HUES64 (cell line): ENCODE results near the gene NDUFB11.

Experiments
- H3K27ac ChIP-seq: 2 replicates; pipeline ENCODE4 v1.7.0; 2013; ENCODE audit warnings: low read depth, low read length, inconsistent platforms
- H3K27me3 ChIP-seq: 2 replicates; pipeline ENCODE4 v1.6.1; 2013; ENCODE audit warnings: mild to moderate bottlenecking, low read length; ENCODE audit not compliant: insufficient read depth
- H3K36me3 ChIP-seq: 2 replicates; pipeline ENCODE4 v1.6.1; 2013; ENCODE audit warnings: mild to moderate bottlenecking, low read length; ENCODE audit not compliant: insufficient read depth
- H3K4me1 ChIP-seq: 2 replicates; pipeline ENCODE4 v1.6.1; 2013; ENCODE audit warnings: mild to moderate bottlenecking, low read length, moderate library complexity; ENCODE audit not compliant: insufficient read depth
- H3K4me3 ChIP-seq: 2 replicates; pipeline ENCODE4 v1.5.1; 2013; ENCODE audit warnings: mild to moderate bottlenecking, low read length, moderate library complexity
- H3K9ac ChIP-seq: 2 replicates; pipeline ENCODE4 v1.6.1; 2013; ENCODE audit warnings: mild to moderate bottlenecking, low read depth, low read length
- H3K9me3 ChIP-seq: 2 replicates; pipeline ENCODE4 v1.6.1; 2013; ENCODE audit warnings: low read depth, low read length; ENCODE audit not compliant: insufficient read depth
- WGBS: fragments of 150-250, 120-280 bp; methylation state at CpG from one replicate; pipeline ENCODE4 v1.1.7; 2013; ENCODE audit warnings: missing lambda C conversion rate; 5-methylcytosine and 5-hydroxymethylcytosine counted together

NDUFB11 gene

GRCh38 chrX:47174376-47174775 is 29.9 kb upstream of the NDUFB11 start:
- H3K4me1 ChIP-seq: no peaks in the 10 kb centered on the region
- H3K27me3 ChIP-seq: no peaks in the 10 kb centered on the region
- WGBS: 94% methylated on average over 12 of the region's 12 CpGs
- no peak overlapping the region for H3K9ac ChIP-seq
- H3K36me3 ChIP-seq: peaks cover 74% of the 10 kb centered on the region
- no peak overlapping the region for H3K27ac ChIP-seq
- no peaks in the 10 kb centered on the region for H3K9me3 ChIP-seq
- no peak overlapping the region for H3K4me3 ChIP-seq

DNA sequence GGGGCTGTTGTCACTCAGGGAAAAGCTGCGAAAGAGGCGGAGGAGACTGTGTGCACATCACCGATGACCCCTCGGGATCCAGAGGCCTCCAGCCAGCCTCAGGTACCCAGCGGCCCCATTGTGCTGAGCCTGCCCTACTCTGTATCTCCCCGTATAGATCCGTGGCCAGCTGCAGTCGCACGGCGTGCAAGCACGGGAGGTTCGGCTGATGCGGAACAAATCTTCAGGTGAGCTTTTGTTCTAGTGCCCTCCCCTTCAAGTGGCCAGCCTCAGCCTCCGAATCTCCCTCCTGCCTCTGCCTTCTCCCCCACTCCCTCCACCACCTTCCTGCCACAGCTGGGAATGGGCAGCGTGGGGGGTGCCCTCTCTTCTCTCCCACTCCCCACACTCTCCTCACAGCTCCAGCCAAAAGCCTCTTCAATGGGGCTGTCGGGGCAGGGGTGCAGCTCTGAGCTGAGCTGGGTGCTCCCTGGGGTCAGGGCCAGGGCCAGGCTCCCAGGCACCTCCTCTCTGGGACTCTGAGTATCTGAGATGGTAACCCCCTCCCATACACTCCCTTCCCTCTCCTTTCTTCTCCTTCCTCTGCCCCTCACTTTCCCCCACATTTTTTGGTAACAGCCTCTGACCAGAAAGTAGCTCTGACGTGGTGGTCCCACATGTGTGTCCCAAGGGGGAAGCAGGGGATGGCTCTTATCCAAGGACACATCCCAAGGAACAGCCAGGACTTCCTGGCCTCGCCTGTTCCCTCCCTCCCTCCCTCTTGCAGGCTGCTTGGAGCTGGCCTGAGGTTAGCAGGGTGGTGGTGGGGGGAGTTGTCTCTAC is 28.7 kb upstream of the NDUFB11 start:
- no peak overlapping the region for H3K4me3 ChIP-seq
- H3K9me3 ChIP-seq: no peaks in the 10 kb centered on the region
- WGBS: 94% methylated on average over 17 of the region's 18 CpGs
- no peak overlapping the region for H3K9ac ChIP-seq
- peaks cover 71% of the 10 kb centered on the region for H3K36me3 ChIP-seq
- no peaks in the 10 kb centered on the region for H3K4me1 ChIP-seq
- no peaks in the 10 kb centered on the region for H3K27me3 ChIP-seq
- H3K27ac ChIP-seq: no peak overlapping the region

GRCh38 chrX:47172549-47172948 is 28.0 kb upstream of the NDUFB11 start:
- no peaks in the 10 kb centered on the region for H3K27me3 ChIP-seq
- peaks cover 66% of the 10 kb centered on the region for H3K36me3 ChIP-seq
- WGBS: 92% methylated on average over 7 of the region's 7 CpGs
- H3K27ac ChIP-seq: no peak overlapping the region
- no peaks in the 10 kb centered on the region for H3K4me1 ChIP-seq
- H3K9ac ChIP-seq: no peak overlapping the region
- no peaks in the 10 kb centered on the region for H3K9me3 ChIP-seq
- H3K4me3 ChIP-seq: no peak overlapping the region

GRCh38 chrX:47171996-47172395 is 27.5 kb upstream of the NDUFB11 start:
- no peaks in the 10 kb centered on the region for H3K4me1 ChIP-seq
- H3K36me3 ChIP-seq: peaks cover 61% of the 10 kb centered on the region
- no peak overlapping the region for H3K4me3 ChIP-seq
- no peak overlapping the region for H3K9ac ChIP-seq
- WGBS: 98% methylated on average over 2 of the region's 2 CpGs
- H3K9me3 ChIP-seq: no peaks in the 10 kb centered on the region
- no peak overlapping the region for H3K27ac ChIP-seq
- H3K27me3 ChIP-seq: no peaks in the 10 kb centered on the region

GRCh38 chrX:47170861-47171692 is 26.6 kb upstream of the NDUFB11 start:
- Histone ChIP-seq H3K27ac (no peak overlapping the region), H3K4me3 (no peak overlapping the region), H3K9me3 (no peaks in the 10 kb centered on the region), H3K9ac (no peak overlapping the region), H3K4me1 (no peaks in the 10 kb centered on the region), H3K36me3 (peaks cover 51% of the 10 kb centered on the region), H3K27me3 (no peaks in the 10 kb centered on the region)
- WGBS: 93% methylated on average over 32 of the region's 34 CpGs

GRCh38 chrX:47169726-47170515 is 25.4 kb upstream of the NDUFB11 start:
- Histone ChIP-seq H3K27me3 (no peaks in the 10 kb centered on the region), H3K4me1 (no peaks in the 10 kb centered on the region), H3K27ac (no peak overlapping the region), H3K9me3 (no peaks in the 10 kb centered on the region), H3K9ac (no peak overlapping the region), H3K4me3 (no peak overlapping the region), H3K36me3 (peaks cover 45% of the 10 kb centered on the region)
- WGBS: 95% methylated on average over 12 of the region's 13 CpGs

DNA sequence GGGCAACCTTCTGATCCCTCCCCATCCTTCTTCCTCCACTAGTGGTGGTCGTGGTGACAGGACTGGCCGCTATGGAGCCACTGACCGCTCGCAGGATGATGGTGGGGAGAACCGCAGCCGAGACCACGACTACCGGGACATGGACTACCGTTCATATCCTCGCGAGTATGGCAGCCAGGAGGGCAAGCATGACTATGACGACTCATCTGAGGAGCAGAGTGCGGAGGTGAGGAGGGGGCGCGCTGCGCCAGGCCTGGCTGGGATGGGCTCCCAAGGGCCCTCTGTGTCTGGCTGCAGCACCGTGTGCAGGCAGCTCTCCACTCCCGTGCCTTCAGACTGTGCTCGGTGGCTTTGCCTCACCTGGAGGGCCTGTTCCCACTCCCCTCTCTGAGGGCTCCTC is 24.8 kb upstream of the NDUFB11 start:
- Histone ChIP-seq H3K36me3 (peaks cover 41% of the 10 kb centered on the region), H3K9ac (no peak overlapping the region), H3K27ac (no peak overlapping the region), H3K27me3 (no peaks in the 10 kb centered on the region), H3K4me1 (no peaks in the 10 kb centered on the region), H3K4me3 (no peak overlapping the region), H3K9me3 (no peaks in the 10 kb centered on the region)
- WGBS: 95% methylated on average over 19 of the region's 19 CpGs

DNA sequence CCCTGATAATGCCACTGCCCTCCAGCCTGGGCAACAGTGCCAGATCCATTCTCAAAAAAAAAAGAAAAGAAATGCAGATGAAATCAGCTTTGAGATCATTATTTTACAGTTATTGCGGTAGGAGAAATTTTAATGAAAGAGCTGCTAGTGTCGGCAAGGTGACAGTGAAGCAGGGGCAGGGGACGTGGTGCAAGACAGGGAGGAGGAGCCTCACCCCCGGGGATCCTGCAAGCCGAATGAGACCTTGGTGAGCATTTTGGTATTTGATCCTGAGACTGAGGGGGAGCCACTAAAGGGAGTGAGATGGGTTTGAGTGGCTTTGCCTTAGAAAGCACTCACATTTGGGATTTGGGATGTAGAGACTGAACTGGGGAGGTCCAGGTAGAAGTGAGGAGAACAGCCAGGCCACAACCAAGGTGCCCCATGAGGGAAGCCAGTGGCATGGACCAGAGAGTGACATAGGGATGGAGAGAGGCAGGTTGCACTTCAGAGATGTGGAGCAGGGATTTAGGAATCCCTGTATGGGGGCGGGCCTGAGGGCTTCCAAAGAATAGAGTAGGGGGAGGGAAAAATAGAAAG is 24.1 kb upstream of the NDUFB11 start:
- Histone ChIP-seq H3K36me3 (peaks cover 41% of the 10 kb centered on the region), H3K9me3 (no peaks in the 10 kb centered on the region), H3K4me1 (no peaks in the 10 kb centered on the region), H3K4me3 (no peak overlapping the region), H3K9ac (no peak overlapping the region), H3K27ac (no peak overlapping the region), H3K27me3 (no peaks in the 10 kb centered on the region)
- 91% methylated on average over 6 of the region's 6 CpGs for WGBS

- H3K4me1 ChIP-seq: no peaks in the 10 kb centered on the region
- peaks cover 25% of the 10 kb centered on the region for H3K36me3 ChIP-seq
- no peaks in the 10 kb centered on the region for H3K9me3 ChIP-seq
- H3K4me3 ChIP-seq: no peak overlapping the region
- 97% methylated on average over 4 of the region's 5 CpGs for WGBS
- H3K27ac ChIP-seq: no peak overlapping the region
- H3K27me3 ChIP-seq: no peaks in the 10 kb centered on the region
- H3K9ac ChIP-seq: no peak overlapping the region
Measured at GRCh38 chrX:47166126-47166525, 21.6 kb upstream of the NDUFB11 start.

DNA sequence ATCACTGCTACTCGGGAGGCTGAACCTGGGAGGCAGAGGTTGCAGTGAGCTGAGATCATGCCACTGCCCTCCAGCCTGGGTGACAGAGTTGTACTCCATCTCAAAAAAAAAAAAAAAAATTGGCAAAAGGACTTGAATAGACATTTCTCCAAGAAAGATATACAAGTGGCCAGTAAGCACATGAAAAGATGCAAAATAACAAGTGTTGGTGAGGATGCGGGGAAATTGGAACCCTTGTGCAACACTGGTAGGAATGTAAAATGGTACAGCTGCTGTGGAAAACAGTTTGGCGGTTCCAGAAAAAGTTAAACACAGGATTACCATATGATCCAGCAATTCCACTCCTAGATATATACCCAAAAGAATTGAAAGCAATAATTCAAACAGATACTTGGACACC is 19.9 kb upstream of the NDUFB11 start:
- H3K4me3 ChIP-seq: no peak overlapping the region
- H3K27me3 ChIP-seq: no peaks in the 10 kb centered on the region
- no peak overlapping the region for H3K27ac ChIP-seq
- no peaks in the 10 kb centered on the region for H3K4me1 ChIP-seq
- H3K36me3 ChIP-seq: peaks cover 14% of the 10 kb centered on the region
- WGBS: 93% methylated on average over 3 of the region's 3 CpGs
- no peaks in the 10 kb centered on the region for H3K9me3 ChIP-seq
- no peak overlapping the region for H3K9ac ChIP-seq
